ENCODE results near the gene NR2C2. TPM values are rescaled to one million over a fixed set of nuclear protein-coding genes. Genes with fewer than 3 reads are reported as not detected.

Gene NR2C2
- total and polyA plus RNA-seq, 10 of the 15 experiments (the other 5 are each of a cell fraction or from before 2014, with no cell fraction given): 2.7 to 30.3 (median 18.3) TPM

- TF ChIP-seq TCF7 (IDR thresholded peaks at IDR 0.05; ENCODE audit: borderline replicate concordance) (no peak), YY1 (IDR thresholded peaks at IDR 0.05; ENCODE audit: low read depth, low read length) (no peak), MAX (IDR thresholded peaks at IDR 0.05; ENCODE audit: low read depth, low read length) (no peak), ATF2 (IDR thresholded peaks at IDR 0.05; ENCODE audit: low read length) (no peak), E2F8 (IDR thresholded peaks at IDR 0.05; ENCODE audit: low read depth, partially characterized antibody) (no peak)
These were observed 9.8 kb downstream of the NR2C2 start (continued) for GRCh38 chr3:14957153-14957552.

DNA sequence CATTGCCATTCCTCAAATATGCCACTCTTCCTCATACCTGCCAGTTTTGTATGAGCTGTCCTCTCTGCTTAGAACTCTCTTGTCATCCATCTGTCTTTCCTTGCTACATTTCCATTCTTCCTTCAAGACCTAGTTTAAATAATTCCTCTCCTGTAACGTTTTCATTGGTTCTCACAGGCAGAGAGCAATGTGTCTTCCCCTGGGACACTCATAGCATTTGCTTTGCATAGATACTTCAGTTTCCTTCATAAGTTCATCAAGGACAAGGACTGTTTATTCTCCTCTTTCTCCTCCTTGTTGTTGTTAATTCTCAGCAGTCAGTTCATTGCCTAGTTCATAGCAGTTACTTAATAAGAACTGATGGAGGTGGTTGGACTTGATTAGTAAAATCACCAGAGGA, 10.5 kb downstream of the NR2C2 start:
- BruUV-seq (replicated peaks): no TSS peak
- FAIRE-seq: no peak

More for the DNA sequence above, 10.5 kb downstream of the NR2C2 start:
- Histone ChIP-seq H3K79me2 (ENCODE audit: control insufficient read depth, insufficient read depth, low read length) (peaks cover 66% of the 10 kb centered on the region), H2AFZ (ENCODE audit: control insufficient read depth, low read depth, low read length) (peak overlapping the region; percentile 9), H3K4me3 (peak overlapping the region; percentile 66; the same call in 1 of the 2 replicates), H3K4me2 (ENCODE audit: control insufficient read depth, insufficient read depth) (peak overlapping the region; percentile 73), H3K9ac (ENCODE audit: control insufficient read depth, insufficient read depth, low read length) (peak overlapping the region; percentile 40; the same call in 1 of the 2 replicates), H4K20me1 (ENCODE audit: control insufficient read depth, insufficient read depth) (no peaks in the 10 kb centered on the region), H3K36me3 (ENCODE audit: control insufficient read depth in 2 of 2, insufficient read depth in 2 of 2, low read length in 1 of 2) (peaks cover 0 to 3% of the 10 kb centered on the region in 2 experiments; a peak in 1 of 4 replicates), H3K4me1 (ENCODE audit: control insufficient read depth, insufficient read depth, low read length) (peaks cover 22% of the 10 kb centered on the region), H3K27ac (ENCODE audit: control insufficient read depth, insufficient read depth) (peak overlapping the region; percentile 60), H3K9me3 (replicated peaks; ENCODE audit: control insufficient read depth, insufficient read depth, low read length) (no peaks in the 10 kb centered on the region), H3K27me3 (replicated peaks in 1 of 2; ENCODE audit: control insufficient read depth in 2 of 2, insufficient read depth in 2 of 2, low read length in 1 of 2) (no peaks in the 10 kb centered on the region)
- RAD21 ChIA-PET (ENCODE audit: unreplicated experiment): interaction anchor here (1.5 to 2.3 kb wide), 2 partner anchors 8 to 11 kb away, joined by 4 to 8 read pairs; partner anchors contain the start of gene NR2C2
- TF ChIP-seq MEF2B (IDR thresholded peaks at IDR 0.05; ENCODE audit: partially characterized antibody, poor library complexity, severe bottlenecking) (peak; percentile 82), NFIC (IDR thresholded peaks at IDR 0.05; ENCODE audit: low read depth, low read length) (no peak), HDGF (IDR thresholded peaks at IDR 0.05) (peak; percentile 38; the same call in 1 of the 2 replicates)
- intact Hi-C loops (cut with micrococcal nuclease; ENCODE audit: unreplicated experiment): no loop called here
- no peak for DNase-seq (ENCODE audit: low read depth, low spot score)
- POLR2A ChIA-PET: interaction anchor here (1.0 to 1.6 kb wide), 3 partner anchors 8 to 107 kb away, joined by 3 to 7 read pairs (median 4); partner anchors contain the start of gene MRPS25
- CTCF ChIA-PET: interaction anchor here (0.5 to 2.3 kb wide), 2 partner anchors 20 to 228 kb away, joined by 3 to 5 read pairs; no protein-coding TSS in a partner anchor
- SMC1A ChIA-PET (ENCODE audit: uncharacterized antibody, unreplicated experiment): interaction anchor here (1.2 to 2.9 kb wide), 4 partner anchors 8 to 27 kb away, joined by 3 to 15 read pairs (median 8); partner anchors contain the start of gene NR2C2
- peak; percentile 52 for ATAC-seq
- in situ Hi-C loops (cut with MboI): no loop called here
- 3% methylated on average over 1 of the region's 1 CpG for WGBS (ENCODE audit: insufficient coverage, insufficient replicate concordance, low lambda C conversion rate, missing lambda C conversion rate)
